A549 (cell line): ENCODE data around the gene KRTAP19-1.

ENCODE experiments used
- BCL3 ChIP-seq: fragments of >200 bp; sonication (Bioruptor Twin); formaldehyde crosslinking; IDR thresholded peaks from 3 replicates; pipeline ENCODE4 v1.6.1; 2016
- CHD4 ChIP-seq: fragments of 200-600 bp; sonication (generic); IDR thresholded peaks from 2 replicates; pipeline ENCODE4 v1.6.1; 2016; ENCODE audit warnings: antibody characterized with exemption, mild to moderate bottlenecking, borderline replicate concordance
- CTCF ChIP-seq: fragments of >200 bp; sonication (Bioruptor Twin); formaldehyde crosslinking; IDR thresholded peaks from 3 replicates; pipeline ENCODE4 v1.5.1; 2016
- HDAC2 ChIP-seq: fragments of 200-600 bp; sonication (generic); IDR thresholded peaks from 2 replicates; pipeline ENCODE4 v1.6.1; 2016
- HMGXB4 ChIP-seq: fragments of 250-450 bp; sonication (Bioruptor Pico); IDR thresholded peaks from 2 replicates; pipeline ENCODE4 v1.5.0; 2021; ENCODE audit warnings: mild to moderate bottlenecking, moderate library complexity, borderline replicate concordance
- JUN ChIP-seq, 2 experiments: fragments of >200 bp; sonication (Bioruptor Twin); formaldehyde crosslinking; IDR thresholded peaks; 2 replicates in 1 of 2; 3 replicates in 1 of 2; pipeline ENCODE4 v1.6.1; 2016 to 2017
- MYC ChIP-seq: IDR thresholded peaks from 2 replicates; pipeline ENCODE4 v1.6.1; 2012; ENCODE audit warnings: mild to moderate bottlenecking, inconsistent platforms, low read length, improper control_type of control experiment, borderline replicate concordance
- PBX3 ChIP-seq: IDR thresholded peaks from 2 replicates; pipeline ENCODE4 v1.6.1; 2012
- POLR2AphosphoS2 ChIP-seq: conservative IDR thresholded peaks from 2 replicates; pipeline ENCODE4 v1.6.1; 2012; ENCODE audit warnings: low read length, improper control_type of control experiment, inconsistent platforms
- RAD21 ChIP-seq, 2 experiments: fragments of >200 bp in 1 of 2; sonication (Bioruptor Twin) in 1 of 2; formaldehyde crosslinking in 1 of 2; IDR thresholded peaks in 1 of 2; conservative IDR thresholded peaks in 1 of 2; 2 replicates in 1 of 2; 3 replicates in 1 of 2; pipeline ENCODE4 v1.6.1; 2012 to 2018; ENCODE audit warnings: inconsistent platforms in 1 of 2

GRCh38 chr21:30497065-30497464, 16.9 kb upstream of the KRTAP19-1 start, which contains the start of gene KRTAP19-4:
- TF ChIP-seq CTCF: no peak
- TF ChIP-seq CHD4: no peak
- no peak for TF ChIP-seq JUN (IDR thresholded peaks at IDR 0.05)
- no peak for TF ChIP-seq BCL3
- TF ChIP-seq HDAC2: no peak
- TF ChIP-seq RAD21 (conservative IDR thresholded peaks at IDR 0.05 in 1 of 2, IDR thresholded peaks at IDR 0.05 in 1 of 2): no peak
- TF ChIP-seq POLR2AphosphoS2: no peak
- no peak for TF ChIP-seq PBX3
- TF ChIP-seq HMGXB4 (CRISPR knock-in tag): no peak
- TF ChIP-seq MYC: no peak
